ENCODE measurements around the gene CPT1A.
"Not testable (repeated sequence)": the region's sequence is repeated elsewhere in the genome, so short reads cannot be mapped to it uniquely, and the experiment has no call there.

The CPT1A gene

DNA sequence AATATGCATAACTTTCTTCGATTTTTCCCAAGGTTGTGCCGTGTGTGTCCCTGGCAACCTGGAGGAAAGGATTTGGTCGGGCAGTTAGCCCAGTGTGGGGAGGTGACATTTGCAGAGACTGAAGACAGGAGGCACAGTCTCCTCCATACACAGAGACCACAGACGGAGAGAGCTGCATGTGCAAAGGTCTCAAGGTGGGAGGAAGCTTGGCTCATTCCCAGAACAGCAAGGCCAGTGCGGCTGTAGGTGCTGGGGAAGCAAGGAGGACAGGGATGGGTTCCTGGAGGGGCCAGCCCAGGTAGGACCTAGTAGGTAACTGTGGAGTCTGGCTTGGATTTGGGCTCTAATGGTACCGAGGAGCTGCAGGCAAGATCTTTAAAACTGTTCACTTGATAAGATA, 20.7 kb upstream of the CPT1A start:
- DNase-seq = no peak
- Mint-ChIP-seq H3K9me3 (peaks cover 3% of the 10 kb centered on the region), H3K4me1 (ENCODE audit: low read depth) (no peaks in the 10 kb centered on the region), H3K27me3 (no peaks in the 10 kb centered on the region), H3K27ac (no peak overlapping the region), H3K4me3 (no peak overlapping the region), H3K36me3 (ENCODE audit: low read depth) (no peaks in the 10 kb centered on the region)

DNA sequence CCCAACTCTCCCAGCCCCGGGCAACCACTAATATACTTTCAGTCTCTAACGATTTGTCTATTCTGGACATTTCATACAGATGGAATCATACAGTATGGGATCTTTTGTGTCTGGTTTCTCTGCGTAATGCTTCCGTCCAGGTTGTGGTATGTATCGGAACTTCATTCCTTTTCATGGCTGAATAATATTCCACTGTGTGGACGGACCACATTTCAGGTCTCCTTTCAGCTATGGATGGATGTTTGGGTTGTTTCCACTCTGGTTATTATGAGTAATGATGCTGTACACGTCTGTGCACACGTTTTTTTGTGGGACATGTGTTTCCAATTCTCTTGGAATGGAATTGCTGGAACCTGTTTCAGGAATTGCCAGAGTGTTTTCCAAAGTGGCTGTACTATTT, 17.4 kb upstream of the CPT1A start:
- H3K27ac Mint-ChIP-seq = no peak overlapping the region
- no peak overlapping the region for H3K4me3 Mint-ChIP-seq
- peaks cover 1% of the 10 kb centered on the region for H3K9me3 Mint-ChIP-seq
- no peaks in the 10 kb centered on the region for H3K36me3 Mint-ChIP-seq (ENCODE audit: low read depth)
- H3K27me3 Mint-ChIP-seq = peaks cover 16% of the 10 kb centered on the region
- peaks cover 2% of the 10 kb centered on the region for H3K4me1 Mint-ChIP-seq (ENCODE audit: low read depth)
- DNase-seq = no peak

DNA sequence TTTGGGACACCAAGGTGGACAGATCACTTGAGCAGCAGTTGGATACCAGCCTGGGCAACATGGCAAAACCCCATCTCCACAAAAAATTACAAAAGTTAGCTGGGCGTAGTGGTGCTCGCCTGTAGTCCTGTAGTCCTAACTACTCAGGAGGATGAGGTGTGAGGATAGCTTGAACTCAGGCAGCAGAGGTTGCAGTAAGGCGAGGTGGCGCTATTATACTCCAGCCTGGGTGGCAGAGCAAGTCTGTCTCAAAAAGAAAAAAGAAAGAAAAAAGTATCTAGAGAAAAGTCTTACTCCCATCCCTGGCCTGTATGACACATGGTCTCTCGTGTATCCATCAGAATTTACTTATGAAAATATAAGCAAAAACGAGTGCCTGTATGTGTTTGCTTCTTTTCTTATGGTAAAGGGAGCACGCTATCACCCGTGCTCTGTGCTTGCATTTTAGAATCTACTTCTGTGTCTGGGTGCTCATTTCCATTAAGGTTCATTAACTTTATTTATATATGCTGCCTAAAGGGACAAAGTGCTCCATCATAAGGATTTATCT, 15.4 kb upstream of the CPT1A start:
- H3K27ac Mint-ChIP-seq = no peak overlapping the region
- H3K4me1 Mint-ChIP-seq (ENCODE audit: low read depth) = peaks cover 2% of the 10 kb centered on the region
- H3K36me3 Mint-ChIP-seq (ENCODE audit: low read depth) = no peaks in the 10 kb centered on the region
- H3K27me3 Mint-ChIP-seq = peaks cover 33% of the 10 kb centered on the region
- H3K9me3 Mint-ChIP-seq = no peaks in the 10 kb centered on the region
- H3K4me3 Mint-ChIP-seq = no peak overlapping the region
- no peak for DNase-seq

DNA sequence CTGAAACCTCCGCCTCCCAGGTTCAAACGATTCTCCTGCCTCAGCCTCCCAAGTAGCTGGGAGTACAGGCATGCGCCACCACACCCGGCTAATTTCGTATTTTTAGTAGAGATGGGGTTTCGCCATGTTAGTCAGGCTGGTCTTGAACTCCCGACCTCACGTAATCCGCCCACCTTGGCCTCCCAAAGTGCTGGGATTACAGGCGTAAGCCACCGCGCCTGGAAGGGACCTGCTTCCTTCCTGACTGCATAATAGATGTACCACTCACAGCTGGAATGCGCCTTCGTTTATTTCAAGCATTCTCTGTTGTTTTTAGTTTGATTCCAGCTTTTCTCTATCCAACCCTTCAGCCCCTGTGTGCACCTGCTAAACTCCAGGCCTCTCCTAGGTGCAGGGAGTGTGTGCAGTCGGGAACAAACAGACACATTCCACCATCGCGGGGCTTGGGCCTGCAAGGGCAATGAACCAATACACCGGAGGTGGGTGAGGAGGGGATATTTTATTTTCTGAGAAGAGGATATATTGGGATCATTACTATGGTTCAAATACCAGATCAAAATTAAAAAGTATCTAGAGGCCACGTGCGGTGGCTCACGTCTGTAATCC, 14.8 kb upstream of the CPT1A start:
- H3K4me1 Mint-ChIP-seq (ENCODE audit: low read depth); H3K4me3 Mint-ChIP-seq; H3K36me3 Mint-ChIP-seq (ENCODE audit: low read depth); H3K27ac Mint-ChIP-seq; H3K9me3 Mint-ChIP-seq; DNase-seq: not testable (repeated sequence)
- peaks cover 36% of the 10 kb centered on the region for H3K27me3 Mint-ChIP-seq

DNA sequence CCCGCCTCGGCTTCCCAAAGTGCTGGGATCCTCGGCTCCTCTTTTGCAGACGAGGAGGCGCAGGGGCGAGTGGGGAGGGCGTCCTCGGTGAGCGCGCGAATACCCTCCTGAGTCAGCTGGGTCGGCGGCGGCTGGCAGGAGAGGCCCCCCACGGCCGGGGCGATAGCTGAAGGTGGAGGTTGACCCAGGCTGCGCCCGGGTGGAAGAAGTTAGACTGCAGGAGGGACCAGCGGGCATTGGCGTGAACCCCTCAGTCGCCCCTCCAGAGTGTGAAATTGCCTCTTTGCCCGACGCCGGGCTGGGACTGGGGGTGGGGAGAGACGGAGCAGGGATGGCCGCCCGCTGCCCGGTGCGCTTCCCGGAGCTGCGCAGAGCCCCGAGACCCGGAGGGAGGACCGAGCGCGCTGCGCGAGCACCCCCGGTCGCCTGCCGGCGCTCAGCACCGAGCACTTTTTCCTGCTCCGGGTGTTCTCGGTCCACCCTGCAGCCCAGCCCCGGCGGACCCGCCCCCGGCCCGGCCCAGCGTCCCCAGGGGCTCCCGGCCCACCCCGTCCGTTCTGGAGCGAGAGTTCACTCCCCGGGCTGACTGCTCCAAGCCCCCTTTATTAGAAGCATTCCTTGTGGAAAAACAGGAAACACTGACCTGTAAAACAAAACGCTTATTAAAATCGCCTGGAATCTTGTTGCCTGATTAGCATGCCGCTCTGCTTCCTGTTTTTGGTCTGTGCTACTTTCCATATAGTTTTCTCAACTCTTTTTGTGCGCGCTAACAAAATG, 13.7 kb upstream of the CPT1A start:
- H3K27ac Mint-ChIP-seq = no peak overlapping the region
- peak overlapping the region; percentile 56 for H3K4me3 Mint-ChIP-seq
- peak; percentile 49 for DNase-seq

DNA sequence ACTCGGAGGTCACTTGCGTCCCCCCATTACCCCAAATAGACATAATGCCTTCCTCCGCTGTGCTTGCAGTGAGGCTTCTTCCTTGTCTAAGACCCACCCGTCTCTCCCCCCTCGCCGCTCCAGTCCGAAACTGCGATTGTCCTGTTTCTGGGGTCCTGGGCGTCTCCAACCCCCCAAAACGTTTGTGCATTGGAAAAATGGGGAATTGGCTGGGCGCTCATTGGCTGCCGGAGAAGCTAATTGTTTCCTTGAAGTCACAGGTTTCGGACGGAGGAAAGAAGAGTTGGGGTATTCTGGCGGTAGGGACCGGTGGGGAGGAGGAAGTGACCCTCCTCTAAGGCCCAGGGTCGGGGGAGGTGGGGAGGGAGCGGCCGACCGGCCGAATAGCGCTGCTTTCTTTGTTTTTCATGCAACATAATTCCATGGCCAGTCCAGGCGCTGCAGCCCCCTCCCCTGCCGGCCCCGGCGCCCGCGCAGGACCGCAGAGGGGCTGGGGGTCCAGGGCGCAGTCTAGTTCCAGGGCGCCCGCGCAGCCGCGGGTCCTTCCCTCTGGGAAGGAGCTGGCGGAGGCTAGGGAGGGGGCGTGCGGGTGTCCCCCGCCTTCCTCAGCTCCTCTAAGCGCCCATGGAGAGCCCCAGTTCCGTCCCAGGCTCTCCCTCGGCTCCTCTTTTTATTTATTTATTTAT, 12.7 kb upstream of the CPT1A start:
- no peak for DNase-seq
- no peak overlapping the region for H3K4me3 Mint-ChIP-seq
- H3K4me1 Mint-ChIP-seq (ENCODE audit: low read depth) = peaks cover 2% of the 10 kb centered on the region
- no peaks in the 10 kb centered on the region for H3K9me3 Mint-ChIP-seq
- no peaks in the 10 kb centered on the region for H3K36me3 Mint-ChIP-seq (ENCODE audit: low read depth)
- H3K27me3 Mint-ChIP-seq = peaks cover 42% of the 10 kb centered on the region
- no peak overlapping the region for H3K27ac Mint-ChIP-seq

More for the DNA sequence above, 13.7 kb upstream of the CPT1A start:
- no peaks in the 10 kb centered on the region for H3K9me3 Mint-ChIP-seq
- peaks cover 42% of the 10 kb centered on the region for H3K27me3 Mint-ChIP-seq
- peaks cover 2% of the 10 kb centered on the region for H3K4me1 Mint-ChIP-seq (ENCODE audit: low read depth)
- no peaks in the 10 kb centered on the region for H3K36me3 Mint-ChIP-seq (ENCODE audit: low read depth)

DNA sequence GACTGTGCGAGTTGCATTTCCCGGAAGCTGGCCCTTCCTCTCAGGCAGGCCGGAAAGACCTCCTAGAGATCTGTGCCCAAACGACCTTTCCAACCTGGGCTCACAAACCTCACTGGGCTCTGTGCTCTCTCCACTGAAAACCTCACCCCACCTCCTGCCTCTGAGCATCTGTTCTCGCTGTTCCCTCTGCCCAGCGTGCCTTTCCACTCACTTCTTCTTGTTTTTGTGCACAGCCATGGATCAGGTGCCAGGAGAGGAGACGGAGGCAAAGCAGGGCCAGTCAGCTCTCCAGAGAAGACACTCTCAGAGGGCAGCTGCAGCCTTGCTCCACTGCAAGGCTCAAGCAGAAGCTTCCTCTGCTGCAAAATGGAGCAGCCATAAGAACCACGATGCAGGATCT, 10.9 kb upstream of the CPT1A start:
- no peak overlapping the region for H3K4me3 Mint-ChIP-seq

DNA sequence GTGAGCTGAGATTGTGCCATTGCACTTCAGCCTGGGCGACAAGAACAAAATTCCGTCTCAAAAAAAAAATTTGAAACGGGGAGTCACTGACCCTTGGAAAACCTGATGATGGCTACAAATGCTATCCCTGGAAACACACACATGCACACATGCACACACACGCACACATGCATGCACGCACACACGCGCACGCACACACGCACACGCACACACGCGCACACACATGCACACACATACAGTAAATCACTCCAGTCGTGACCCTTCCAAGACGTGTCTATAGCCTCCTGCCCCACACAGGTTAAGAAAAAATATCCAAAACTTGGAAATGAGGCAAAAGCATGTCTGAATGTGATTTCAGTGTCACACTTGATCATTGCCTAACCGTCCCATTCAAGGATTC, 6.7 kb upstream of the CPT1A start:
- no peak overlapping the region for H3K4me3 Mint-ChIP-seq
- no peaks in the 10 kb centered on the region for H3K9me3 Mint-ChIP-seq
- DNase-seq = no peak
- peaks cover 10% of the 10 kb centered on the region for H3K4me1 Mint-ChIP-seq (ENCODE audit: low read depth)
- H3K27ac Mint-ChIP-seq = no peak overlapping the region
- H3K27me3 Mint-ChIP-seq = peaks cover 23% of the 10 kb centered on the region
- no peaks in the 10 kb centered on the region for H3K36me3 Mint-ChIP-seq (ENCODE audit: low read depth)

More for the DNA sequence above, 10.9 kb upstream of the CPT1A start:
- Mint-ChIP-seq H3K9me3 (no peaks in the 10 kb centered on the region), H3K36me3 (ENCODE audit: low read depth) (no peaks in the 10 kb centered on the region), H3K4me1 (ENCODE audit: low read depth) (peaks cover 2% of the 10 kb centered on the region), H3K27ac (no peak overlapping the region), H3K27me3 (peaks cover 45% of the 10 kb centered on the region)
- no peak for DNase-seq

DNA sequence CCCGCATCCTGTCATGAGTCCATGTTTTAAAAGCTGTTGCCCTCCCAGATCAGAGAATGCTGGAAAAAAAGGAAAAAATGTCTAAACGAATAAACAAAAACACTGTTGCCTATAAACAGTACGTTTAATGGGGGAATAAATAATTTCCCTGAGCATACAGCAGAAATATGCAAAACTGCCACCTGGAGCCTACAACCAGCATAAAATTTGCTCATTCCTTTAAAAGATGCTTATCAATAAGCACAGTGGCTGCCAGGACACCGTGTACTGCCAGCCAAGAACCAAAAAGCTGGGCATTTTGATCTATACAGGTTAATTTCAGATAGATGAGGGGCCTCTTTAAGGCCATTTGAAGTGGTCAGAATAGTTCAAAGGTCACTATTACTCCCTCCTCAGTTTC, 5.7 kb upstream of the CPT1A start:
- no peak overlapping the region for H3K4me3 Mint-ChIP-seq
- peaks cover 13% of the 10 kb centered on the region for H3K27me3 Mint-ChIP-seq
- DNase-seq = no peak
- peaks cover 17% of the 10 kb centered on the region for H3K4me1 Mint-ChIP-seq (ENCODE audit: low read depth)
- no peaks in the 10 kb centered on the region for H3K9me3 Mint-ChIP-seq
- no peaks in the 10 kb centered on the region for H3K36me3 Mint-ChIP-seq (ENCODE audit: low read depth)
- no peak overlapping the region for H3K27ac Mint-ChIP-seq

DNA sequence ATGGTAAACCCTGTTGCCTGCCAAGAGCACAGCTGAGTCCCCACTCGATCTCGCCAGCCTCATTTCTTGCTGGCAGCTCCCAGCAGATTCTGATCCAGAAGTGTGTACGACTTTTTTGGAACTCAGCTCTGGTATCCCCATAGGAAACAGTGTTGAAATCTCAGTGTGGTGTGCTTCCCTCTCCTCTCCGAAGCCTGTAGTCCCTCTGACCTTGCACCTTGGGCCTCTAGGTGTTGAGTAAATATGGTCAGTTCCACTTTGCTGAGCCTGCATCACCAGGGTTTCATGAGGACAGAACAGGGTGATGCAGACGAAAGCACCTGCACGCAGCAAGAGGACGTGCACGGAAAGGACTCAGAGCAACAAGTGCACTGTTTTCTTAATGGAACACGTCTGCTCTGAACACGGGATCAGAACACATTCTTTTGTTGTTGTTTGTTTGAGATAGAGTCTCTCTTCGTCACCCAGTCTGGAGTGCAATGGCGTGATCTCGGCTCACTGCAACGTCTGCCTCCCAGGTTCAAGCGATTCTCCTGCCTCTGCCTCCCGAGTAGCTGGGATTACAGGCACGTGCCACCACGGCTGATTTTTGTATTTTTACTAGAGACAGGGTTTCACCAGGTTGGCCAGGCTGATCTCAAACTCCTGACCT, 3.8 kb upstream of the CPT1A start:
- Mint-ChIP-seq H3K4me1 (ENCODE audit: low read depth) (peaks cover 23% of the 10 kb centered on the region), H3K27ac (no peak overlapping the region), H3K27me3 (peaks cover 3% of the 10 kb centered on the region), H3K9me3 (no peaks in the 10 kb centered on the region), H3K4me3 (no peak overlapping the region), H3K36me3 (ENCODE audit: low read depth) (no peaks in the 10 kb centered on the region)
- no peak for DNase-seq

DNA sequence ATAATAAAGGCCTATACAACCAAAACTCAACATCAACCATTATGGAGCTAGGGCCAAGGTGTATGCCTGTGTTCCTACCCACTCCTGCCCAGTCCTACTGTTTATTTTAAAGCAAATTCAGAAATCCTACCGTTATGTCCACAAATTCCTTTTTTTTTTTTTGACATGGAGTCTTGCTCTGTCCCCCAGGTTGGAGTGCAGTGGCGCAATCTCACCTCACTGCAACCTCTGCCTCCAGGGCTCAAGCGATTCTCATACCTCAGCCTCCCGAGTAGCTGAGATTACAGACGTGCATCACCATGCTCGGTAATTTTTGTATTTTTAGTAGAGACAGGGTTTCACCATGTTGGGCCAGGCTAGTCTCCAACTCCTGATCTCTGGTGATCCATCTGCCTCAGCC, 3.1 kb upstream of the CPT1A start:
- Mint-ChIP-seq H3K4me1 (ENCODE audit: low read depth) (peaks cover 29% of the 10 kb centered on the region), H3K27me3 (peaks cover 3% of the 10 kb centered on the region), H3K4me3 (no peak overlapping the region), H3K9me3 (no peaks in the 10 kb centered on the region), H3K27ac (no peak overlapping the region), H3K36me3 (ENCODE audit: low read depth) (no peaks in the 10 kb centered on the region)
- no peak for DNase-seq

DNA sequence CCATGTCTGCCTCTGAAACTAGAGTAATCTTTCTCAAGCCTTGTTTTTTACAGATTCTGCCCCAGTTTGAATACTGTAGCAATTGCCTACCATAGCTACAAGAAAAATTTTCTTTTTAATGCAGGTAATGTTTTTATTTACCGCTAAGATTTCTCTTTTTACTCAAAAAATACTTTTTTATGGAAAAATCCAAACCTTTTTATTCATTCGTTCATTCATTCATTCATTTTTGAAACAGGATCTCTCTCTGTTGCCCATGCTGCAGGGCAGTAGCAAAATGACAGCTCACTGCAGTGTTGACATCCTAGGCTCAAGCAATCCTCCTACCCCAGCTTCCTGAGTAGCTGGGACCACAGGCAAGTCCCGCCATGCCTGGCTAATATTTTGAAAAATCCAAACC, 2.7 kb upstream of the CPT1A start:
- Mint-ChIP-seq H3K4me3 (peak overlapping the region; percentile 80), H3K4me1 (ENCODE audit: low read depth) (peaks cover 34% of the 10 kb centered on the region), H3K27me3 (peaks cover 3% of the 10 kb centered on the region), H3K27ac (no peak overlapping the region), H3K36me3 (ENCODE audit: low read depth) (no peaks in the 10 kb centered on the region), H3K9me3 (no peaks in the 10 kb centered on the region)
- no peak for DNase-seq

DNA sequence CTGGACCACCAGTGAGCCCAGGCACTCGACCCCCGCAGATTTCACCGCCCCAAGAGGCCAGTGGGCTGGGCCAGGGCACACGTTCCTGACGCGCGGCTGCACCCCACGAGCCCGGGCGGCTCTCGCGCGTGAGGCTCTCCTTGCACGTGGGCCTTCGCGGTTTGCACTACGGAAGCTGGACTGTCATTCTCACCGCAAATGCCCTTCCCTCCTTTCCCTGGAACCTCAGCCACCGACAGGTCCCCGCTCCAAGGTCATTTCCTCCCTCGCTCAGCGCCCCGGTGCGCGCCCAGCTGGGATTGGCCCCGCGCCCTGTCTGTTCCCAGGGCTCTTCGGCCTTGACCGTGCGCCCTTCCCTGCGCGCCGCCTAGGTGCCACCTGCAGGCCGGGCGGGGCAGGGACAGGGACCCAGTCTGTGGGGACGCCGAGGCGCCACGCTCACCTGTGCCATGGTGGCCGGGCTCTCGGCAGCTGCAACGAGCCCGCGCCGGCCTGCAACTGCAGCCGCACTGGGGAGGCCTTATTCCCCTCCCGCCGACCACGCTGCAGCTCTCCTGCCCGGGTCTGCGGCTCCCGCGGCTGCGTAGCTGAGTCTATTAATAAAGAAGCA, 2.1 kb upstream of the CPT1A start:
- peak; percentile 85 for DNase-seq
- Mint-ChIP-seq H3K27me3 (peaks cover 3% of the 10 kb centered on the region), H3K36me3 (ENCODE audit: low read depth) (no peaks in the 10 kb centered on the region), H3K27ac (peak overlapping the region; percentile 86), H3K9me3 (no peaks in the 10 kb centered on the region), H3K4me3 (peak overlapping the region; percentile 80), H3K4me1 (ENCODE audit: low read depth) (peaks cover 37% of the 10 kb centered on the region)

DNA sequence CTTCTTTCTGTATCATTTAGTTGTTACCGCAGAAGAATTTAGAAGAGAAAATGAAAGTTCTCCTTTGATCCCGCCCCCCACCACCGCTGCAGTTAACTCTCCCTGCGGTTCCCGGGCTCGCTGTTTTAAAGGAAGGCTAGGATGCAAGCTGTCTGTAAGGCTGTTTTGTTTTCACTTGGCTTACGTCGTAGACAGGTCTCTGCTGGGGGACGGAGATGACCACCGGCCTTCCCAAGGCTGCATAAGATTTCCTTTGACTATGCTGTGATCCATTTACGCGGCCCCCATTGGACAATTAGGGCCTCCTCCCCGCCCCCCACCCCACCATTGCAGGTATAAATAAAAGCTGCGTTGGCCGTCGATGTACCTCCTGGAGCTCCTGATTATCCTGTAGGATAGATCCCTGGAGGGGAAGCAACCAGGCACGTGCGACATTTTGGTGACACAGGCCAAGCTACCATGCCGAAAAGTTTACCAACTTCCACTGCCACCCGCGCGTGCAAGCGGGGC, 1.4 kb upstream of the CPT1A start:
- no peaks in the 10 kb centered on the region for H3K27me3 Mint-ChIP-seq
- peak overlapping the region; percentile 80 for H3K4me3 Mint-ChIP-seq
- no peaks in the 10 kb centered on the region for H3K36me3 Mint-ChIP-seq (ENCODE audit: low read depth)
- H3K27ac Mint-ChIP-seq = peak overlapping the region; percentile 86
- peaks cover 42% of the 10 kb centered on the region for H3K4me1 Mint-ChIP-seq (ENCODE audit: low read depth)
- H3K9me3 Mint-ChIP-seq = no peaks in the 10 kb centered on the region
- DNase-seq = peak; percentile 66

Measured in activated T-cell treated with anti-CD3 and anti-CD28 coated beads, Interleukin-2, amount 50 U/mL, for 24 hours (primary cell).